Neural progenitor cell (in vitro differentiated cells): ENCODE data around the gene TTLL3.

Experiments used
- CTCF ChIP-seq: fragments of 200-600 bp; sonication (generic); IDR thresholded peaks from 2 replicates; pipeline ENCODE4 v1.5.1; 2017; ENCODE audit warnings: antibody characterized with exemption, mild to moderate bottlenecking
- EZH2 ChIP-seq: fragments of 200-600 bp; sonication (generic); IDR thresholded peaks from 2 replicates; pipeline ENCODE4 v1.6.1; 2017; ENCODE audit warnings: antibody characterized with exemption, mild to moderate bottlenecking, moderate library complexity

DNA sequence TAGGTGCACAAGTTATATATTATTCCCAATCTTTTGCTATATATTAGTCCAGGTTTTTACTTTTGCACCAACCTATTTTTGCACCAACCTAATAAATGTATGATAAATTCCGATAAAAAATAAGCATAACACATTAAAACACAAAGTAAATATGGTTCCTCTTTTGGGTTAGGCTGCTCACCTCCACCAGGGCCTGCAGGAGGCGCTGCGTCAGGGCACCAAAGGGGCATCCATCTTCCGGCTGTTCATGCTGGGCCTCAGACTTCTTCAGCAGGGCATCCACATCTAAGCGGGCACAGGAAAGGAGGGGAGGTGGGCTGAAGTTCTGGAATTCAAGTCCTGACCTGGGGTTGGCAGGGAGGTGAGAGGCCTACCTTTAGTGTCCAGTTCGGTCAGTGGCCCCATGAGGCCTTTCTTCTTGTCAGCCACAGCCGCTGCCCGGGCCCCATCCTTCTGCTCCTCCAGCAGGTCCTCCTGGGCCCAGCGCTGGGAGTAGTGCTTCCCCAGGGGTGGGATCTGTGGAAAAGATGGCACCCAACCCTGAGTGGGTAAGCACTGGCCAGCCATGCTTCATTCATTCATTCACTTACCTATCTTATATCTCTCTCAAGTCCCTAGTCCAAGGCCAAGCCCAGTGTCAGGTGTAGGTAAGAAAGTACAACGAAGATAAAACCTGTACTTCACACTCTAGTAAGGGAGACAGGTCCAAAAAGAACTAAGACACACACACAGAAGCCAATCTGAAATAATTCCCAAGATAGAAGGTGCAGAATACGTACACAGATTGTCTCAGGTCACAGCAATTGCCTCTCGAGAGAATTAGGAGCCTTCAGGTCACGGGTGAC is 23.0 kb upstream of the TTLL3 start:
- no peak for TF ChIP-seq EZH2
- peak; percentile 62 for TF ChIP-seq CTCF
